ENCODE results near the gene MACROD2.

Gene MACROD2

GRCh38 chr20:14495066-14495465 lies 499.8 kb downstream of the MACROD2 start:
- ChIA-PET POLR2A (no interaction called here), CTCF (no interaction called here)
- no peaks in the 10 kb centered on the region for H3K9me3 ChIP-seq (ENCODE audit: control insufficient read depth, insufficient read depth, low read depth, low read length)
- peaks cover 11% of the 10 kb centered on the region for H3K4me1 ChIP-seq (ENCODE audit: control insufficient read depth, insufficient read depth, low read length)
- no peak overlapping the region for H3K4me3 ChIP-seq (ENCODE audit: low read depth, low read length)
- no peak overlapping the region for H3K27ac ChIP-seq (ENCODE audit: extremely low read depth, low read depth, low read length)
- TF ChIP-seq ZNF623 (tag by site-specific recombination; IDR thresholded peaks at IDR 0.05), result no peak
- TF ChIP-seq MYNN (tag by site-specific recombination; IDR thresholded peaks at IDR 0.05; ENCODE audit: borderline replicate concordance), result no peak
- no peak for TF ChIP-seq ZNF585B (tag by site-specific recombination; IDR thresholded peaks at IDR 0.05)
- TF ChIP-seq ZBTB21 (tag by site-specific recombination; IDR thresholded peaks at IDR 0.05), result no peak
- no peak for TF ChIP-seq AEBP2 (tag by site-specific recombination; IDR thresholded peaks at IDR 0.05; ENCODE audit: borderline replicate concordance)
- no peak for TF ChIP-seq REPIN1 (tag by site-specific recombination; IDR thresholded peaks at IDR 0.05; ENCODE audit: low read depth)
- no peak for TF ChIP-seq TSHZ1 (tag by site-specific recombination; IDR thresholded peaks at IDR 0.05; ENCODE audit: borderline replicate concordance)
- no peak for TF ChIP-seq ZNF18 (tag by site-specific recombination; IDR thresholded peaks at IDR 0.05)
- TF ChIP-seq ZBTB49 (tag by site-specific recombination; IDR thresholded peaks at IDR 0.05; ENCODE audit: low read depth), result no peak
- no peak for TF ChIP-seq ZSCAN30 (tag by site-specific recombination; IDR thresholded peaks at IDR 0.05)
- no peak for TF ChIP-seq ZNF433 (tag by site-specific recombination; IDR thresholded peaks at IDR 0.05; ENCODE audit: low read depth)
- no peak for TF ChIP-seq PRDM1 (tag by site-specific recombination; IDR thresholded peaks at IDR 0.05)
- no peak for TF ChIP-seq ZNF513 (tag by site-specific recombination; IDR thresholded peaks at IDR 0.05)
- H3K36me3 ChIP-seq (ENCODE audit: control insufficient read depth in 2 of 2, insufficient read depth in 1 of 2, low read length in 2 of 2), result no peaks in the 10 kb centered on the region

- Histone ChIP-seq H3K36me3 (ENCODE audit: control insufficient read depth in 2 of 2, insufficient read depth in 1 of 2, low read length in 2 of 2) (no peaks in the 10 kb centered on the region), H3K4me3 (ENCODE audit: low read depth, low read length) (no peak overlapping the region), H3K4me1 (ENCODE audit: control insufficient read depth, insufficient read depth, low read length) (peaks cover 11% of the 10 kb centered on the region), H3K9me3 (ENCODE audit: control insufficient read depth, insufficient read depth, low read depth, low read length) (no peaks in the 10 kb centered on the region), H3K27ac (ENCODE audit: extremely low read depth, low read depth, low read length) (no peak overlapping the region)
- CTCF ChIA-PET, result interaction anchor here (0.6 to 0.9 kb wide), 2 partner anchors 10 to 162 kb away, joined by 3 read pairs; no protein-coding TSS in a partner anchor
- POLR2A ChIA-PET, result no interaction called here
- no peak for TF ChIP-seq ZBTB17 (tag by site-specific recombination; IDR thresholded peaks at IDR 0.05)
- no peak for TF ChIP-seq PATZ1 (tag by site-specific recombination; IDR thresholded peaks at IDR 0.05)
- TF ChIP-seq ZNF658 (tag by site-specific recombination; IDR thresholded peaks at IDR 0.05), result no peak
- TF ChIP-seq YY2 (tag by site-specific recombination; IDR thresholded peaks at IDR 0.05), result no peak
- TF ChIP-seq ZSCAN23 (tag by site-specific recombination; IDR thresholded peaks at IDR 0.05), result no peak
- TF ChIP-seq ZBTB1 (tag by site-specific recombination; IDR thresholded peaks at IDR 0.05), result no peak
- TF ChIP-seq SP3 (tag by site-specific recombination; IDR thresholded peaks at IDR 0.05), result no peak
- no peak for TF ChIP-seq ZBTB7A (tag by site-specific recombination; IDR thresholded peaks at IDR 0.05; ENCODE audit: low read depth)
- no peak for TF ChIP-seq ZNF843 (tag by site-specific recombination; IDR thresholded peaks at IDR 0.05)
- no peak for TF ChIP-seq ZNF341 (tag by site-specific recombination; IDR thresholded peaks at IDR 0.05; ENCODE audit: low read depth)
- TF ChIP-seq ZNF223 (tag by site-specific recombination; IDR thresholded peaks at IDR 0.05), result no peak
Measured at GRCh38 chr20:14497004-14497403, 501.7 kb downstream of the MACROD2 start.
